ENCODE measurements around the gene PTDSS2. TPM values are rescaled to one million over a fixed set of nuclear protein-coding genes. Genes with fewer than 3 reads are reported as not detected.

PTDSS2 gene
- total RNA-seq, 1 experiment from 2014 or later, result 49.5 TPM

DNA sequence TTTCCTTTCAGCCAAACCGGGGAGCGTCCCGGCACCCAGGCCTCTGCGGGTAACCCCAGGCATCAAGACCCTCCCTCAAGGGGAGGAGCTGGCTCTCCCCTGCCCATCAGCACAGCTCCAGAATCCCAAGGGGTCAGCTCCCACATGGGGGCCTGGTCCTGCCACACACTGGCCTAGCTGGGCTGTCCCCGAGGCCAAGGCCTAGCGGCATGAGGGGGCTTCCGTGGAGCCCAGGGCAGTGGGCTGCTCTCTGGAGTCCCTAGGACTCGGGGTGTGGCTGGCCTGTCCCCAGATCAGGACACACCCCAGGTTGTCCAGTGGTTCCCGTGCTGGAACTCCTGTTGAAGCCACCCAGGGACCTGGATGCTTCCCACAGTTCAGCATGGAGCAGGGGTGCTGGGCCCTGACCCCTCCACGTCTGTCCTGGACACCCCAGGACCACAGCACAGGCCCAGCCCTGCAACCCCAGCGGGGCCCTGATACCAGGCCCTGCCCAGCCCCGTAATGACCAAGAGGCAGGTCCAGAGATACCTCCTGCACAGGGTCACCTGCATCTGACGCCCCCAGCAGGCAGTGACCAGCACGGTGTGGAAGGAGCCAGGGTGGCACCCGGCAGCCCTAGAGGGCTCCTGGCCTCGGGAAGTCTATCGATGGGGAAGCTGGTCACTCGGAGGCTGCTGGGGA lies 79.8 kb downstream of the PTDSS2 start:
- ATAC-seq (no peak), DNase-seq (ENCODE audit: low spot score) (no peak)
- H3K4me3 Mint-ChIP-seq, result no peak overlapping the region
- H3K9me3 Mint-ChIP-seq, result no peaks in the 10 kb centered on the region
- H3K36me3 Mint-ChIP-seq, result peaks cover 5% of the 10 kb centered on the region; the same call in 1 of the 2 replicates
- H3K4me1 Mint-ChIP-seq, result no peaks in the 10 kb centered on the region
- POLR2A ChIA-PET, result no interaction called here
- H3K27ac Mint-ChIP-seq, result no peak overlapping the region
- TF ChIP-seq, protein P1, sequence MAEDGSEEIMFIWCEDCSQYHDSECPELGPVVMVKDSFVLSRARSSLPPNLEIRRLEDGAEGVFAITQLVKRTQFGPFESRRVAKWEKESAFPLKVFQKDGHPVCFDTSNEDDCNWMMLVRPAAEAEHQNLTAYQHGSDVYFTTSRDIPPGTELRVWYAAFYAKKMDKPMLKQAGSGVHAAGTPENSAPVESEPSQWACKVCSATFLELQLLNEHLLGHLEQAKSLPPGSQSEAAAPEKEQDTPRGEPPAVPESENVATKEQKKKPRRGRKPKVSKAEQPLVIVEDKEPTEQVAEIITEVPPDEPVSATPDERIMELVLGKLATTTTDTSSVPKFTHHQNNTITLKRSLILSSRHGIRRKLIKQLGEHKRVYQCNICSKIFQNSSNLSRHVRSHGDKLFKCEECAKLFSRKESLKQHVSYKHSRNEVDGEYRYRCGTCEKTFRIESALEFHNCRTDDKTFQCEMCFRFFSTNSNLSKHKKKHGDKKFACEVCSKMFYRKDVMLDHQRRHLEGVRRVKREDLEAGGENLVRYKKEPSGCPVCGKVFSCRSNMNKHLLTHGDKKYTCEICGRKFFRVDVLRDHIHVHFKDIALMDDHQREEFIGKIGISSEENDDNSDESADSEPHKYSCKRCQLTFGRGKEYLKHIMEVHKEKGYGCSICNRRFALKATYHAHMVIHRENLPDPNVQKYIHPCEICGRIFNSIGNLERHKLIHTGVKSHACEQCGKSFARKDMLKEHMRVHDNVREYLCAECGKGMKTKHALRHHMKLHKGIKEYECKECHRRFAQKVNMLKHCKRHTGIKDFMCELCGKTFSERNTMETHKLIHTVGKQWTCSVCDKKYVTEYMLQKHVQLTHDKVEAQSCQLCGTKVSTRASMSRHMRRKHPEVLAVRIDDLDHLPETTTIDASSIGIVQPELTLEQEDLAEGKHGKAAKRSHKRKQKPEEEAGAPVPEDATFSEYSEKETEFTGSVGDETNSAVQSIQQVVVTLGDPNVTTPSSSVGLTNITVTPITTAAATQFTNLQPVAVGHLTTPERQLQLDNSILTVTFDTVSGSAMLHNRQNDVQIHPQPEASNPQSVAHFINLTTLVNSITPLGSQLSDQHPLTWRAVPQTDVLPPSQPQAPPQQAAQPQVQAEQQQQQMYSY (CRISPR knock-in tag; IDR thresholded peaks at IDR 0.05), result no peak
- no peak for TF ChIP-seq ZNF263 (CRISPR knock-in tag; IDR thresholded peaks at IDR 0.05; ENCODE audit: low read depth)
- no peak for TF ChIP-seq CREM (CRISPR knock-in tag; IDR thresholded peaks at IDR 0.05)
- no peak for TF ChIP-seq RORB (CRISPR knock-in tag; IDR thresholded peaks at IDR 0.05)
- TF ChIP-seq NR2C2 (CRISPR knock-in tag; IDR thresholded peaks at IDR 0.05), result no peak
- no peak for TF ChIP-seq FOXP1 (CRISPR knock-in tag; IDR thresholded peaks at IDR 0.05; ENCODE audit: borderline replicate concordance)
- no peak for TF ChIP-seq ZNF232 (CRISPR knock-in tag; IDR thresholded peaks at IDR 0.05)
- TF ChIP-seq, protein P2, sequence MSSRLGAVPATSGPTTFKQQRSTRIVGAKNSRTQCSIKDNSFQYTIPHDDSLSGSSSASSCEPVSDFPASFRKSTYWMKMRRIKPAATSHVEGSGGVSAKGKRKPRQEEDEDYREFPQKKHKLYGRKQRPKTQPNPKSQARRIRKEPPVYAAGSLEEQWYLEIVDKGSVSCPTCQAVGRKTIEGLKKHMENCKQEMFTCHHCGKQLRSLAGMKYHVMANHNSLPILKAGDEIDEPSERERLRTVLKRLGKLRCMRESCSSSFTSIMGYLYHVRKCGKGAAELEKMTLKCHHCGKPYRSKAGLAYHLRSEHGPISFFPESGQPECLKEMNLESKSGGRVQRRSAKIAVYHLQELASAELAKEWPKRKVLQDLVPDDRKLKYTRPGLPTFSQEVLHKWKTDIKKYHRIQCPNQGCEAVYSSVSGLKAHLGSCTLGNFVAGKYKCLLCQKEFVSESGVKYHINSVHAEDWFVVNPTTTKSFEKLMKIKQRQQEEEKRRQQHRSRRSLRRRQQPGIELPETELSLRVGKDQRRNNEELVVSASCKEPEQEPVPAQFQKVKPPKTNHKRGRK (CRISPR knock-in tag; IDR thresholded peaks at IDR 0.05; ENCODE audit: borderline replicate concordance), result no peak
- TF ChIP-seq, protein P3, sequence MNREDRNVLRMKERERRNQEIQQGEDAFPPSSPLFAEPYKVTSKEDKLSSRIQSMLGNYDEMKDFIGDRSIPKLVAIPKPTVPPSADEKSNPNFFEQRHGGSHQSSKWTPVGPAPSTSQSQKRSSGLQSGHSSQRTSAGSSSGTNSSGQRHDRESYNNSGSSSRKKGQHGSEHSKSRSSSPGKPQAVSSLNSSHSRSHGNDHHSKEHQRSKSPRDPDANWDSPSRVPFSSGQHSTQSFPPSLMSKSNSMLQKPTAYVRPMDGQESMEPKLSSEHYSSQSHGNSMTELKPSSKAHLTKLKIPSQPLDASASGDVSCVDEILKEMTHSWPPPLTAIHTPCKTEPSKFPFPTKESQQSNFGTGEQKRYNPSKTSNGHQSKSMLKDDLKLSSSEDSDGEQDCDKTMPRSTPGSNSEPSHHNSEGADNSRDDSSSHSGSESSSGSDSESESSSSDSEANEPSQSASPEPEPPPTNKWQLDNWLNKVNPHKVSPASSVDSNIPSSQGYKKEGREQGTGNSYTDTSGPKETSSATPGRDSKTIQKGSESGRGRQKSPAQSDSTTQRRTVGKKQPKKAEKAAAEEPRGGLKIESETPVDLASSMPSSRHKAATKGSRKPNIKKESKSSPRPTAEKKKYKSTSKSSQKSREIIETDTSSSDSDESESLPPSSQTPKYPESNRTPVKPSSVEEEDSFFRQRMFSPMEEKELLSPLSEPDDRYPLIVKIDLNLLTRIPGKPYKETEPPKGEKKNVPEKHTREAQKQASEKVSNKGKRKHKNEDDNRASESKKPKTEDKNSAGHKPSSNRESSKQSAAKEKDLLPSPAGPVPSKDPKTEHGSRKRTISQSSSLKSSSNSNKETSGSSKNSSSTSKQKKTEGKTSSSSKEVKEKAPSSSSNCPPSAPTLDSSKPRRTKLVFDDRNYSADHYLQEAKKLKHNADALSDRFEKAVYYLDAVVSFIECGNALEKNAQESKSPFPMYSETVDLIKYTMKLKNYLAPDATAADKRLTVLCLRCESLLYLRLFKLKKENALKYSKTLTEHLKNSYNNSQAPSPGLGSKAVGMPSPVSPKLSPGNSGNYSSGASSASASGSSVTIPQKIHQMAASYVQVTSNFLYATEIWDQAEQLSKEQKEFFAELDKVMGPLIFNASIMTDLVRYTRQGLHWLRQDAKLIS (CRISPR knock-in tag; IDR thresholded peaks at IDR 0.05; ENCODE audit: borderline replicate concordance), result no peak
- no peak for TF ChIP-seq ZNF317 (CRISPR knock-in tag; IDR thresholded peaks at IDR 0.05; ENCODE audit: borderline replicate concordance, low read depth)
- TF ChIP-seq, protein P4, sequence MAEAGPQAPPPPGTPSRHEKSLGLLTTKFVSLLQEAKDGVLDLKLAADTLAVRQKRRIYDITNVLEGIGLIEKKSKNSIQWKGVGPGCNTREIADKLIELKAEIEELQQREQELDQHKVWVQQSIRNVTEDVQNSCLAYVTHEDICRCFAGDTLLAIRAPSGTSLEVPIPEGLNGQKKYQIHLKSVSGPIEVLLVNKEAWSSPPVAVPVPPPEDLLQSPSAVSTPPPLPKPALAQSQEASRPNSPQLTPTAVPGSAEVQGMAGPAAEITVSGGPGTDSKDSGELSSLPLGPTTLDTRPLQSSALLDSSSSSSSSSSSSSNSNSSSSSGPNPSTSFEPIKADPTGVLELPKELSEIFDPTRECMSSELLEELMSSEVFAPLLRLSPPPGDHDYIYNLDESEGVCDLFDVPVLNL (CRISPR knock-in tag; IDR thresholded peaks at IDR 0.05; ENCODE audit: borderline replicate concordance, low read depth), result no peak
- no peak for TF ChIP-seq TEAD1 (CRISPR knock-in tag; IDR thresholded peaks at IDR 0.05)
- CTCF ChIA-PET, result no interaction called here
- peaks cover 3% of the 10 kb centered on the region; the same call in 1 of the 2 replicates for H3K27me3 Mint-ChIP-seq (ENCODE audit: low read depth)
